Measurements from ENCODE around the gene BTN3A1.
"Not testable (repeated sequence)": the region's sequence is repeated elsewhere in the genome, so short reads cannot be mapped to it uniquely, and the experiment has no call there.

The BTN3A1 gene

DNA sequence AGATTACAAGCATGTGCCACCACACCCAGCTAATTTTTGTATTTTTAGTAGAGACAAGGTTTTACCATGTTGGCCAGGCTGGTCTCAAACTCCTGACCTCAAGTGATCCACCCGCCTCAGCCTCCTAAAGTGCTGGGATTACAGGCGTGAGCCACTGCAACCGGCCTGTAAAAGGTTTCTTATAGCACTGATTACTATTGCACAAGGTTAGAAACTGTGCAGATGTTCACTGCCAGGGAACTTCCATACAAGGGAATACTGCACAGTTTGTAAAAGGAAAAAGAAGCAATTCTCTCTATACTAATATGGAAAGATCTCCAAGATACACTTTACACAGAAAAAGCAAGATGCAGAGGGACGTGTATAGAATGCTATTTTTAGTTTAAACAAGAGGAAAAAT, 30.3 kb upstream of the BTN3A1 start:
- Mint-ChIP-seq H3K36me3 (peaks cover 17% of the 10 kb centered on the region), H3K4me1 (peaks cover 74% of the 10 kb centered on the region), H3K27ac (peak overlapping the region; percentile 85)
- H3K9me3 Mint-ChIP-seq, H3K27me3 Mint-ChIP-seq, H3K4me3 Mint-ChIP-seq: not testable (repeated sequence)

DNA sequence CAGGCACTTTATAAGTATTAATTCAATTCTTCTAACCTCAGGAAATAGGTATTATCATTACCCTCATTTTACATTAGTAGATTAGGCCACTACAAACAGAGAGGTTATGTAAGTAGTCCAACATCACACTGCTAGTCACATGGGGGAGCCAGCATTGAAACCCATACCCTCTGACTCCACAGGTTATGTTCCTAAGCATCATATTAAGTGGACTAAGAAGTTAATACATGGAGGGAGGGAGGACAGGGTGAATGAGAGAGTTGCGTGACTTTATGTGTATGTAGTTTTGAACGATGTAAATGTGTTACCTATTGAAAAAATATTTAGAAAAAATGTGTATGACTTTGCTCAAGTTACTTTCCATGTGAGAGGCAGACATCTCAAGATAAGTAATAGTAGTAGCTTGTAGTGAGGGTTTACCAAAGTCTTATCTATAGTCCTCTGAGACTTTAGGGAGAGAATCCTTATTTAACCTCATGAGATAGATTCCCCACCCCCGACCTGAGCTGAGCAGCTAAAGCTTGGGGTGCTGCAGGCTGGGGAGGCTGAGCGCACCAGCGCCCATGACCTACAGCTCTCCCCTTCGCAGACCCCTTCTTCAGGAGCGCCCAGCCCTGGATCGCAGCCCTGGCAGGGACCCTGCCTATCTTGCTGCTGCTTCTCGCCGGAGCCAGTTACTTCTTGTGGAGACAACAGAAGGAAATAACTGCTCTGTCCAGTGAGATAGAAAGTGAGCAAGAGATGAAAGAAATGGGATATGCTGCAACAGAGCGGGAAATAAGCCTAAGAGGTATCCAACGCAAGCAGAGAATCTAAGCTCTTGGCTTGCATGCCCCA, 29.5 kb upstream of the BTN3A1 start:
- Mint-ChIP-seq H3K36me3 (peaks cover 19% of the 10 kb centered on the region), H3K27me3 (no peaks in the 10 kb centered on the region), H3K4me3 (no peak overlapping the region), H3K27ac (peak overlapping the region; percentile 62), H3K9me3 (no peaks in the 10 kb centered on the region), H3K4me1 (peaks cover 72% of the 10 kb centered on the region)

DNA sequence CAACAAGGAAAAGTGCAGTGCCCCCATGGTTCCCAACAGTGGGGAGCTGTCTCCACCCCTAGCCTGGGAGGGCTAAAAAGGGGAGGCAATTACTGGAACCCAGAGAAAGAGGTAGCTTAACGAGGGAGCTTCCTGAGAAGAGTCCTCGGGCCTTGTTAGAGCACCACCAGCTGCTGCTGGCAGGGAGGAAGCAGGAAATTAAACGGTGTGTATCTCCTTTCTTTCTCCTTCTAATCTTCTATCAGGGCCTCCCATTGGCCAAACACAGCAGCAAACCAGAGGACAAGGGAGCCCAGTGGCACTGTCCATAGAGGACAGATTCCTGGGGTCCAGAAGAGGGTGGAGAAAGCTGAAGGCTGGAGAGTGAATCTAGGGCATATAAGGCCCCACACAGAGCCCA, 26.8 kb upstream of the BTN3A1 start:
- H3K4me1 Mint-ChIP-seq = peaks cover 61% of the 10 kb centered on the region
- H3K27me3 Mint-ChIP-seq = no peaks in the 10 kb centered on the region
- peaks cover 17% of the 10 kb centered on the region for H3K36me3 Mint-ChIP-seq
- peak overlapping the region; percentile 86 for H3K27ac Mint-ChIP-seq
- H3K9me3 Mint-ChIP-seq = no peaks in the 10 kb centered on the region
- no peak overlapping the region for H3K4me3 Mint-ChIP-seq

DNA sequence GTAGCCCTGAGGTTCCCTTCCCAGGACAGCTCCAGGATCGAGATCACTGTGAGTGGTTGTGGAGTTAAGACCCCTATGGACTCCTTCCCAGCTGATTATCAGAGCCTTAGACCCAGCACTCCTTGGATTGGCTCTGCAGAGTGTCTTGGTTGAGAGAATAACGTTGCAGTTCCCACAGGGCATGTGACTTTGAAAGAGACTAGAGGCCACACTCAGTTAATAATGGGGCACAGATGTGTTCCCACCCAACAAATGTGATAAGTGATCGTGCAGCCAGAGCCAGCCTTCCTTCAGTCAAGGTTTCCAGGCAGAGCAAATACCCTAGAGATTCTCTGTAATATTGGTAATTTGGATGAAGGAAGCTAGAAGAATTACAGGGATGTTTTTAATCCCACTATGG, 24.4 kb upstream of the BTN3A1 start:
- no peaks in the 10 kb centered on the region for H3K9me3 Mint-ChIP-seq
- no peak overlapping the region for H3K4me3 Mint-ChIP-seq
- H3K27ac Mint-ChIP-seq = no peak overlapping the region
- H3K36me3 Mint-ChIP-seq = peaks cover 14% of the 10 kb centered on the region
- H3K27me3 Mint-ChIP-seq = no peaks in the 10 kb centered on the region
- H3K4me1 Mint-ChIP-seq = peaks cover 61% of the 10 kb centered on the region

DNA sequence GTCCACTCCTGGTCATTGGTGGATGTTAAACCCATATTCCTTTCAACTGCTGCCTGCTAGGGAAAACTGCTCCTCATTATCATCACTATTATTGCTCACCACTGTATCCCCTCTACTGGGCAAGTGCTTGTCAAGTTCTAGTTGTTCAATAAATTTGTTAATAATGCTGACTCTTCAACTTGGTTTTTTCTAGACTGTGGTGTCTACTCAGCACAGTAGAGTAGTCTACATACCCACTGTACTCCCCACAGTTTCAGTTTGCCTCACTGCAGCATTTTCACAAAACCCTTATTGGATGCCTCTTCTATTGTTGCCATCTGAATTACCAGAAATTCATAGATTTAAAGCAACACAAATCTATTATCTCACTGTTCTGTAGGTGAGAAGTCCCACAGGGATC, 23.9 kb upstream of the BTN3A1 start:
- peaks cover 65% of the 10 kb centered on the region for H3K4me1 Mint-ChIP-seq
- H3K36me3 Mint-ChIP-seq = peaks cover 14% of the 10 kb centered on the region
- not testable (repeated sequence) for H3K4me3 Mint-ChIP-seq, H3K9me3 Mint-ChIP-seq, H3K27me3 Mint-ChIP-seq
- H3K27ac Mint-ChIP-seq = peak overlapping the region; percentile 6

DNA sequence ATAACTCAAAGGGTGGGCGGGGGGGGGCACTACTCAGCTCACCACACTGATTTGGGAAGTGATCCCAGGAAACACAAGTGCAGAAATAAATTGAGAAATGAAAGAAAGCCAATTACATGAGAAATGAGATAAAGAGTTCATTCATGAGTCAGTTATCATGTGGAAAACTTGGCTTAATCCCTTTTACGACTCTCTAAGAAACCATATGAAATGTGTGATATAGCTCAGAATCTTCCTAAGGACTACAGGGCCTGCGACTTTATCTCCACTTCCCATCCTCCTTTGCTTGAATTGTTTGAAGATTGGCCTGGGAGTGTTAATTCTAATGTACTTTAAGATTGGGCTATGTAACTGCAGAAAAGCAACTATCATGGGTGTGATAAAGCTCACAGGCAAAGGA, 22.8 kb upstream of the BTN3A1 start:
- H3K9me3 Mint-ChIP-seq = no peaks in the 10 kb centered on the region
- H3K4me1 Mint-ChIP-seq = peaks cover 60% of the 10 kb centered on the region
- H3K36me3 Mint-ChIP-seq = peaks cover 8% of the 10 kb centered on the region
- H3K27me3 Mint-ChIP-seq = no peaks in the 10 kb centered on the region
- H3K27ac Mint-ChIP-seq = peak overlapping the region; percentile 85
- H3K4me3 Mint-ChIP-seq = no peak overlapping the region

DNA sequence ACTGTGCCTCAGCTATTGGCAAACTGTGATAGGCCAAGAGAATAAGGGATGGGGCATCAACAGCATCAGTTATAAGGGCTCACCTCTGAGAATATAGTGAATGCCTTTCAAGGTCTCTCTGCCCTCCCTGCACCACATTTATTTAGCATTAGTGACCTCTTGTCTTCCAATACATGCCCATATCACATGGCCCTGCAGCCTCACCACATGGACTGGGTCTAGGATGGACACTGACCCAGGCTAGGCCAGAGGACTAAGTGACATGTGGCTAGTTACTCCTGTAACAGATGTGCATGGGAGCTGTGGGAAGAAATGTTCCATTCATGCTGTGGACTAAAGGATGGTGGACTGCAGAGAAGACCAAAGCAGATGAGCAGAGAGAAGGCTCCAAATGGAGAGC, 22.3 kb upstream of the BTN3A1 start:
- Mint-ChIP-seq H3K9me3 (no peaks in the 10 kb centered on the region), H3K27ac (no peak overlapping the region), H3K4me3 (no peak overlapping the region), H3K4me1 (peaks cover 58% of the 10 kb centered on the region), H3K27me3 (no peaks in the 10 kb centered on the region), H3K36me3 (peaks cover 4% of the 10 kb centered on the region)

DNA sequence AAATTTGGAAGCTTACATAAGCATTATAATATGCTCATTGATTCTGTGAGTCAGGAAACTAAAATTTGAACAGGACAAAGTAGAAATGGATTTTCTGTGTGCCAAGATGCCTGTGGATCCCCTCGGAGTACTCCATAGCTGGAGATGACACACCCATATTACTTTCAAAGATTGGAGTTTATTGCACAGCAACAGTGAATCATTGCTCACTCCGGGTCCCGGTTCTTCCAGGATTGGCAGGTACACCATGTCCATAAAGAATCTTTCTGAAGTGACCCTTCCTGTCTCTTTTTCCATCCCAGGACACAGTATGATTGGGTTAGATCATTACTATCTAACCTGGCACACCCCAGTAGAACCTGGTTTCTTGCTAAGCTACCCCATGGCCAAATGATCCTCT, 21.8 kb upstream of the BTN3A1 start:
- Mint-ChIP-seq H3K27me3 (no peaks in the 10 kb centered on the region), H3K27ac (no peak overlapping the region), H3K4me3 (no peak overlapping the region), H3K9me3 (no peaks in the 10 kb centered on the region), H3K36me3 (peaks cover 2% of the 10 kb centered on the region), H3K4me1 (peaks cover 55% of the 10 kb centered on the region)

DNA sequence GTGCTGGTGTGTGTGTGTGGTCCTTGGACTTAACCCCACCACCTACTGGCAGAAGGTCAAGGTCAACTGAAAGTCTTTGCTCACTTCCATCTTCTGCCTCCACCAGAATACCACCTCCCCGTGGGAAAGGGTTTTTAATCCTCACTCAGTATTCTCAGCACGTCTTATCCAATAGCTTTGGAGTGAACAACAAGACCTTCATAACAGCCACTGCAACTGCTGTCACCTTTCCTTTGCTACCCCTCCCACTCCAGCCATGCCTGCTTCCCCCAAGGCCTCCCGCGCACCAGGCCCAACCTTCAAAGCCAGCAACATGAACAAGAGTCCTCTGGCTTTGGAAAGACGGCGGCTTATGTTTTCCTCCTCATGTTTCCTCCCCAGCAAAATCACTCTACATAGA, 20.0 kb upstream of the BTN3A1 start:
- Mint-ChIP-seq H3K4me1 (peaks cover 63% of the 10 kb centered on the region), H3K27ac (peak overlapping the region; percentile 94), H3K4me3 (peak overlapping the region; percentile 96), H3K27me3 (no peaks in the 10 kb centered on the region), H3K9me3 (no peaks in the 10 kb centered on the region), H3K36me3 (peaks cover 5% of the 10 kb centered on the region)

DNA sequence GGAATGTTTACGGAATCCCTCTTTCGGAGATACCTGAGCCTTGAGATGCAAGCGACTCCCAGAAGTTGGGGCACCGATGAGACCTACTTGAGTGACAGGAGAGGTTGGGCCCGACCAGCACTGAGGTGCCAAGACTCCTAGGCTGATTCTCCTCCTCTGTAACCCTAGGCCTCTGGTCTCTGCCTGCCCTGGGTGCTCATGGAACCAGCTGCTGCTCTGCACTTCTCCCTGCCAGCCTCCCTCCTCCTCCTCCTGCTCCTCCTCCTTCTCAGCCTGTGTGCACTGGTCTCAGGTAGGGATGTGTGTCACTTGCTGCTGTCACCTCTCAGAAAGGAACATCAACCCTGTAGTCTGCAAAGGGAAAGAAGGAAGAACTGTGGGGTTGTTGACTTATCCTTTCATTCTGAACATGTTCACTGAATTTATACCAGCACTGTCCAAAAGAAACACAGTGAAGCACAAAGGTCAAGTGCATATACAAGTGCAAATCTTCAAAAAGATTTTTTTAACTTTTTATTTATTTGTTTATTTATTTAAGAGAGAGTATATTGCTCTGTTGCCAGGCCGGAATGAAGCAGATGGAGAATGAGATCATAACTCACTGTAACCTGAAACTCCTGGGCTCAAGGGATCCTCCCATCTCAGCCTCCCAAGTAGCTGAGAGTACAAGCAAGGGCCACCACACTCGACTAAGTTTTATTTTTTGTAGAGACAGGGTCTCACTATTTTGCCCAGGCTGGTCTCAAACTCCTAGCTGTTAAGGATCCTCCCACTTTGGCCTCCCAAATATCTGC, 18.3 kb upstream of the BTN3A1 start:
- no peaks in the 10 kb centered on the region for H3K27me3 Mint-ChIP-seq
- H3K9me3 Mint-ChIP-seq = no peaks in the 10 kb centered on the region
- peak overlapping the region; percentile 96 for H3K4me3 Mint-ChIP-seq
- H3K36me3 Mint-ChIP-seq = peaks cover 11% of the 10 kb centered on the region
- peaks cover 50% of the 10 kb centered on the region for H3K4me1 Mint-ChIP-seq
- H3K27ac Mint-ChIP-seq = peak overlapping the region; percentile 25

DNA sequence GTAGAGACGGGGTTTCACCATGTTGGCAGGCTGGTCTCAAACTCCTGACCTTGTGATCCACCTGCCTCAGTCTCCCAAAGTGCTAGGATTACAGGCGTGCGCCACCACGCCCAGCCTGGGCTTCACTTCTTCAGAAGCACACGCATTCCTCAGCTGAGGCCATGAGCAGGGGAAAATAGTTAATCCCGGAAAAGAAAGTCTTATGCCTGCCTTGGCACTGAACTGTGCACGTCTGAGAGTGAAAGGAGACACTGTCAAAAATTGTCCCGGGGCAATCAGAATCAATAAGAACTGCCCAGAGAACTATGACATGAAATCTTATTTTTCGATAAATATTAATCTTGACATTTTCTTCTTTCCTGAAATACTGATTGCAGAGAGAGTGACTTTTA, 16.3 kb upstream of the BTN3A1 start:
- H3K4me1 Mint-ChIP-seq = peaks cover 42% of the 10 kb centered on the region
- H3K27me3 Mint-ChIP-seq = no peaks in the 10 kb centered on the region
- H3K4me3 Mint-ChIP-seq = no peak overlapping the region
- H3K9me3 Mint-ChIP-seq = no peaks in the 10 kb centered on the region
- H3K27ac Mint-ChIP-seq = no peak overlapping the region
- peaks cover 13% of the 10 kb centered on the region for H3K36me3 Mint-ChIP-seq

DNA sequence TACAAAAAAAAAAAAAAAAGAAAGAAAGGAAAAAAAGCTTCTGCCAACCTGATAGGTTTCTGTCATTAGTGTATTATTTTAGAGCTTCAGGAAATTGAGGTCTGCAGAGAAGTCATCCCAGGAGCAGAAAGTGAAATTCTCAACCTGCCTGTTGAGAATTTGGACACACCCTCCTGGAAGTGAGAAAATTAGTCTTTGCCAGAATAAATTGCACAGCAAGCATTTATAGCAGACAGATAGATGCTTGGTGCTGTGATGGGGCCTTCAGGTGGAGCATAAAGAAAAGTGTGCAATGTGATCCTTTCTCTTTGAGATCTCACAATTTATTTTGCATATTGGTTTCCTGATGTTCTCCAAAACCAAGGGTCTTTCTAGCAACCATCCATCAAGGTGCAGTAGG, 14.5 kb upstream of the BTN3A1 start:
- Mint-ChIP-seq H3K4me1 (peaks cover 26% of the 10 kb centered on the region), H3K27me3 (no peaks in the 10 kb centered on the region), H3K9me3 (no peaks in the 10 kb centered on the region), H3K36me3 (peaks cover 19% of the 10 kb centered on the region), H3K27ac (no peak overlapping the region), H3K4me3 (no peak overlapping the region)

DNA sequence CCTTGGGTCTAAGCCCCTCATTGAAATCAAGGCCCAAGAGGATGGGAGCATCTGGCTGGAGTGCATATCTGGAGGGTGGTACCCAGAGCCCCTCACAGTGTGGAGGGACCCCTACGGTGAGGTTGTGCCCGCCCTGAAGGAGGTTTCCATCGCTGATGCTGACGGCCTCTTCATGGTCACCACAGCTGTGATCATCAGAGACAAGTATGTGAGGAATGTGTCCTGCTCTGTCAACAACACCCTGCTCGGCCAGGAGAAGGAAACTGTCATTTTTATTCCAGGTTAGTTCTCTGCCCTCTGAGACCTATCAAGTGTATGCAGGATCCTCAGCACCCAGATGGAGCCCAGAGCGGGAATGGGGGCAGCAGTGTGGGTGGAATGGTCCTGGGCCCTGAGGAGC, 14.1 kb upstream of the BTN3A1 start:
- Mint-ChIP-seq H3K27me3 (no peaks in the 10 kb centered on the region), H3K4me1 (peaks cover 22% of the 10 kb centered on the region), H3K36me3 (peaks cover 20% of the 10 kb centered on the region), H3K4me3 (no peak overlapping the region), H3K9me3 (no peaks in the 10 kb centered on the region), H3K27ac (no peak overlapping the region)

DNA sequence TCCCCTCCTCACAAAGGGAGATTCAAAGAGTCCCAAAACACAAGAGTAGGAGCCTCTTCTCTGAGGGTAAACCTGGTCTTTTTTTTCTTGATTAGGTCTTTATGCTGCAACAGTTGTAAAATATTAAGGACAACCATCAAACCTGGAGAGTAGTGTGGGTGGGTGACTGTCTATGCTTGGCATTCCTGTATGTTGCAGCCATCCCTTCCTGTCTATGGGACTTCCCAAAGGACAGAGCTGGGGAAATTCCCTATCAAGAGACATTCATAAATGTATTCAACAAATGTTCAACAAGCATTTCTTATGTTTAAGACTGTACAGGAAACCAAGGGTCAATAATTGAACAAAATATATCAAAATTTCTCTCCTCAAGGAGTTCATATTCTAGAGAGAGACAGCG, 13.6 kb upstream of the BTN3A1 start:
- Mint-ChIP-seq H3K9me3 (no peaks in the 10 kb centered on the region), H3K36me3 (peaks cover 21% of the 10 kb centered on the region), H3K4me1 (peaks cover 20% of the 10 kb centered on the region), H3K27me3 (no peaks in the 10 kb centered on the region), H3K4me3 (no peak overlapping the region), H3K27ac (no peak overlapping the region)

DNA sequence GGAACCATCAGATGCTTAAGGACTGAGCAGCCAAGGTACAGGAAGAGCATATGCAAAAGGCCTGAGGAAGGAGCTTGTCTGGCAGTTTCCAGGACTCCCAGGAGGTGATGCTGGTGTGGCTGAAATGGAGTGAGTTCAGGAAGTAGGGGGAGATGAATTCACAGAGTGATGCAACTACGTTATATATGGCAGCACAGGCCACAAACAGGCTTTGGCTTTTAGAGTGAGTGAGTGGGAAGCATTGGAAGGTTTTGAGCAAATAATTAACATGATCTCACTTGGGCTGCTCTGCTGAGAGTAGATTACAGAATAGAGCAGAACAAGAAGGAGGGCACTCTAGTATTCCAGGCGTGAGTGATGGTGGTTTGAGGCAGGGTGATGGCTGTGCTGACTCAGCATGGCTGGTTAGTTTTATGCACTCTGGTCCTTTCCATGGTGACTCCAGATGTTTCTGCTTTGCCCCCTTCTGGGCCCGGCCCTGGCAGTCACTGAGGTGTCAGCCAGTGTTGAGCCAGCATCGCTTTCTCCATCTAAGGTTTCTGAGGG, 12.7 kb upstream of the BTN3A1 start:
- Mint-ChIP-seq H3K27me3 (no peaks in the 10 kb centered on the region), H3K27ac (no peak overlapping the region), H3K9me3 (no peaks in the 10 kb centered on the region), H3K36me3 (peaks cover 21% of the 10 kb centered on the region), H3K4me1 (peaks cover 16% of the 10 kb centered on the region), H3K4me3 (no peak overlapping the region)

DNA sequence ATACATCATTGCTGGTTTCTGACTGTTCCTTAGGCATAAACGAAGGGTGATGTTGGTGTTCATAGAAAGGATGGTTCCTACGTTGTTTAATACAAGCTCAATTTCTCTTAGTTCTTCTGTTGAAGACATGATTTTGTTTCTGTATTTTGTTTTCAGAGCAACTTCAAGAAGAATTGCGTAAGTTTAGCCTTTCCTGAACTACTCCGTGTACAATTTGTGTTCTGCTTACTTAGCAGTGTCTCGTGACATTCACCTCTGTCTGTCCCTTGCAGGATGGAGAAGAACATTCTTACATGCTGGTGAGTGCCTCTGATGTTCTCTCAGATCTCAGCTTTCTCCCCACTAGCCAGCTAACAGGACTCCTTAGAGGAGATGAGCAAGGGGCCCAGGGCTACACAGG, 11.5 kb upstream of the BTN3A1 start:
- Mint-ChIP-seq H3K27me3 (no peaks in the 10 kb centered on the region), H3K4me1 (peaks cover 11% of the 10 kb centered on the region), H3K36me3 (peaks cover 21% of the 10 kb centered on the region), H3K4me3 (no peak overlapping the region), H3K27ac (no peak overlapping the region), H3K9me3 (no peaks in the 10 kb centered on the region)

Data from activated naive CD4-positive, alpha-beta T cell treated with anti-CD3 and anti-CD28 coated beads, Interleukin-2, amount 50 U/mL, for 24 hours (primary cell).